ENCODE data around the gene ZNF148.

- no peak for TF ChIP-seq CTCF (IDR thresholded peaks at IDR 0.05)
- no peak for TF ChIP-seq POLR2A (IDR thresholded peaks at IDR 0.05)
These were observed 52.2 kb downstream of the ZNF148 start for GRCh38 chr3:125322917-125323316.

Data from sigmoid colon (tissue), 3 donors.